H1 (cell line): ENCODE data around the gene B4GALNT1. TPM values are rescaled to one million over a fixed set of nuclear protein-coding genes. Genes with fewer than 3 reads are reported as not detected.

Source experiments
- CTCF ChIA-PET: fragments of 300-600 bp; sonication (Branson Sonifier 250); formaldehyde crosslinking; loops from one replicate; lab custom pipeline; 2021; ENCODE audit not compliant: partially characterized antibody; lab: Charles Lee
- POLR2A ChIA-PET: fragments of 300-600 bp; sonication (Branson Sonifier 250); formaldehyde crosslinking; loops from one replicate; lab custom pipeline; 2021; ENCODE audit warnings: inconsistent platforms; ENCODE audit not compliant: partially characterized antibody; lab: Charles Lee
- DNase-seq, 2 experiments: peaks; one replicate each; pipeline versions ENCODE4 v3.0.0 to v3.0.0-alpha.2; 2010 to 2022; ENCODE audit warnings: low spot score in 2 of 2, low read depth in 1 of 2, mixed read lengths in 1 of 2
- FAIRE-seq: peaks from 2 replicates; lab custom pipeline; 2011; peaks lifted over from hg19 to GRCh38; lab: Jason Lieb, UNC
- H2AFZ ChIP-seq: 2 replicates; pipeline ENCODE4 v1.8.1; 2012; ENCODE audit warnings: low read length, inconsistent platforms
- H2AK5ac ChIP-seq: 2 replicates; pipeline ENCODE4 v1.6.1; 2013; ENCODE audit warnings: low read depth, low read length
- H2BK120ac ChIP-seq: replicated peaks from 2 replicates; pipeline ENCODE3; 2013; ENCODE audit warnings: low read depth, low read length, inconsistent platforms
- H2BK12ac ChIP-seq: 2 replicates; pipeline ENCODE4 v1.6.1; 2013; ENCODE audit warnings: low read depth, low read length
- H2BK15ac ChIP-seq: 2 replicates; pipeline ENCODE4 v1.6.1; 2013; ENCODE audit warnings: low read length
- H2BK20ac ChIP-seq: 2 replicates; pipeline ENCODE4 v1.6.1; 2013; ENCODE audit warnings: low read length
- H2BK5ac ChIP-seq: 2 replicates; pipeline ENCODE4 v1.6.1; 2013; ENCODE audit warnings: low read depth, low read length
- H3K14ac ChIP-seq: 2 replicates; pipeline ENCODE4 v1.6.1; 2013; ENCODE audit warnings: inconsistent platforms; ENCODE audit not compliant: insufficient read length
- H3K18ac ChIP-seq: 2 replicates; pipeline ENCODE4 v1.6.1; 2013; ENCODE audit warnings: low read length; ENCODE audit errors: extremely low read depth
- H3K23ac ChIP-seq: 2 replicates; pipeline ENCODE4 v1.6.1; 2013; ENCODE audit warnings: inconsistent platforms; ENCODE audit not compliant: insufficient read length
- H3K23me2 ChIP-seq: 2 replicates; pipeline ENCODE4 v1.6.1; 2013; ENCODE audit warnings: low read depth, low read length
- H3K27ac ChIP-seq: 2 replicates; pipeline ENCODE4 v1.6.1; 2011; ENCODE audit warnings: low read depth, low read length, inconsistent platforms
- H3K27me3 ChIP-seq, 4 experiments: replicated peaks in 1 of 4; 1 replicate in 1 of 4; 2 replicates in 3 of 4; pipeline versions ENCODE4 v1.6.1 to v1.8.1; 2011 to 2013; ENCODE audit warnings: low read length in 3 of 4, mild to moderate bottlenecking in 3 of 4, inconsistent platforms in 2 of 4, mixed read lengths in 2 of 4, moderate library complexity in 1 of 4; ENCODE audit not compliant: control insufficient read depth in 3 of 4, insufficient read depth in 3 of 4; ENCODE audit errors: extremely low read depth in 1 of 4
- H3K36me3 ChIP-seq, 4 experiments: 2 replicates each; pipeline versions ENCODE4 v1.6.1 to v1.8.1; 2011 to 2013; ENCODE audit warnings: mild to moderate bottlenecking in 4 of 4, low read length in 3 of 4, moderate library complexity in 2 of 4, control low read depth in 1 of 4, inconsistent platforms in 1 of 4; ENCODE audit not compliant: insufficient read depth in 4 of 4, control insufficient read depth in 2 of 4
- H3K4ac ChIP-seq: replicated peaks from 2 replicates; pipeline ENCODE3; 2013; ENCODE audit warnings: low read length, low read depth, mixed read lengths, inconsistent platforms; ENCODE audit not compliant: insufficient read length
- H3K4me1 ChIP-seq, 4 experiments: replicated peaks in 1 of 4; 1 replicate in 1 of 4; 2 replicates in 3 of 4; pipeline versions ENCODE4 v1.6.1 to v1.8.1; 2011 to 2013; ENCODE audit warnings: low read length in 3 of 4, inconsistent platforms in 2 of 4, mixed read lengths in 1 of 4; ENCODE audit not compliant: insufficient read depth in 4 of 4, control insufficient read depth in 3 of 4
- H3K4me2 ChIP-seq, 2 experiments: 2 replicates each; pipeline versions ENCODE4 v1.6.1 to v1.8.1; 2011 to 2013; ENCODE audit warnings: low read depth in 2 of 2, low read length in 2 of 2, control low read depth in 1 of 2, inconsistent platforms in 1 of 2, mild to moderate bottlenecking in 1 of 2; ENCODE audit not compliant: insufficient read depth in 1 of 2
- H3K4me3 ChIP-seq, 4 experiments: fragments of 200-600, 300-600 bp in 1 of 4; sonication (generic), shearing (Covaris generic), sonication (Bioruptor Twin) in 1 of 4; 2 replicates each; pipeline versions ENCODE4 v1.5.1 to v1.8.1; 2011 to 2016; ENCODE audit warnings: low read length in 4 of 4, low read depth in 3 of 4, control low read depth in 2 of 4, inconsistent platforms in 2 of 4, mild to moderate bottlenecking in 2 of 4, mixed read lengths in 1 of 4, moderate library complexity in 1 of 4; ENCODE audit not compliant: insufficient read depth in 2 of 4; ENCODE audit errors: extremely low read depth in 1 of 4
- H3K56ac ChIP-seq: replicated peaks from 2 replicates; pipeline ENCODE3; 2013; ENCODE audit warnings: low read depth, mild to moderate bottlenecking, mixed read lengths, low read length, inconsistent platforms; ENCODE audit not compliant: insufficient read length
- H3K79me1 ChIP-seq: 2 replicates; pipeline ENCODE4 v1.6.1; 2013; ENCODE audit warnings: low read depth, low read length, control low read depth
- H3K79me2 ChIP-seq, 2 experiments: 2 replicates each; pipeline versions ENCODE4 v1.6.1 to v1.8.1; 2012 to 2013; ENCODE audit warnings: low read length in 2 of 2, mild to moderate bottlenecking in 2 of 2, inconsistent platforms in 1 of 2; ENCODE audit not compliant: insufficient read depth in 2 of 2, control insufficient read depth in 1 of 2
- H3K9ac ChIP-seq, 4 experiments: replicated peaks in 1 of 4; 1 replicate in 1 of 4; 2 replicates in 3 of 4; pipeline versions ENCODE4 v1.6.1 to v1.8.1; 2011 to 2013; ENCODE audit warnings: low read depth in 3 of 4, low read length in 3 of 4, control low read depth in 2 of 4, mild to moderate bottlenecking in 2 of 4, moderate library complexity in 2 of 4, inconsistent platforms in 1 of 4; ENCODE audit errors: extremely low read depth in 1 of 4
- H3K9me3 ChIP-seq, 2 experiments: 2 replicates each; pipeline versions ENCODE4 v1.6.1 to v1.8.1; 2012 to 2013; ENCODE audit warnings: mild to moderate bottlenecking in 2 of 2, moderate library complexity in 2 of 2, control low read depth in 1 of 2, inconsistent platforms in 1 of 2, low read depth in 1 of 2, low read length in 1 of 2, mixed read lengths in 1 of 2; ENCODE audit not compliant: insufficient read depth in 2 of 2
- H4K20me1 ChIP-seq, 2 experiments: replicated peaks in 1 of 2; 2 replicates each; pipeline versions ENCODE3 to v1.8.1; 2011 to 2013; ENCODE audit warnings: inconsistent platforms in 2 of 2, low read length in 2 of 2, mild to moderate bottlenecking in 1 of 2; ENCODE audit not compliant: insufficient read depth in 2 of 2, control insufficient read depth in 1 of 2
- H4K5ac ChIP-seq: 2 replicates; pipeline ENCODE4 v1.6.1; 2013; ENCODE audit warnings: low read length, low read depth, mixed read lengths, inconsistent platforms; ENCODE audit not compliant: insufficient read length
- H4K8ac ChIP-seq: 2 replicates; pipeline ENCODE4 v1.8.0; 2013; ENCODE audit warnings: mild to moderate bottlenecking, moderate library complexity, low read length, inconsistent platforms; ENCODE audit not compliant: insufficient read depth; ENCODE audit errors: extremely low read depth
- H4K91ac ChIP-seq: replicated peaks from 2 replicates; pipeline ENCODE3; 2013; ENCODE audit warnings: low read length, mixed read lengths, inconsistent platforms; ENCODE audit not compliant: insufficient read length
- CREB1 ChIP-seq: IDR thresholded peaks from 2 replicates; pipeline ENCODE4 v1.6.1; 2012; ENCODE audit warnings: inconsistent platforms
- POU5F1 ChIP-seq: IDR thresholded peaks from 2 replicates; pipeline ENCODE4 v1.6.1; 2011; ENCODE audit warnings: low read depth, mild to moderate bottlenecking, low read length, moderate library complexity
- SP1 ChIP-seq: IDR thresholded peaks from 2 replicates; pipeline ENCODE4 v1.6.1; 2011; ENCODE audit warnings: low read depth, low read length
- WGBS, 2 experiments: shearing (Covaris generic) in 1 of 2; methylation state at CpG; one replicate each; pipeline versions ENCODE4 v1.1.6 to v1.1.7; 2013 to 2015; ENCODE audit warnings: low lambda C conversion rate in 2 of 2, mixed read lengths in 2 of 2, inconsistent platforms in 1 of 2, low coverage in 1 of 2, missing lambda C conversion rate in 1 of 2; ENCODE audit not compliant: insufficient replicate concordance in 2 of 2, insufficient coverage in 1 of 2, insufficient read length in 1 of 2; ENCODE audit errors: extremely low coverage in 1 of 2, missing lambda C conversion rate in 1 of 2; 5-methylcytosine and 5-hydroxymethylcytosine counted together
- polyA plus RNA-seq, 7 experiments: library from polyadenylated mRNA; depleted of rRNA in 3 of 7; stranded (reverse) in 5 of 7; unstranded in 2 of 7; fragments of >200 nt in 5 of 7; fragments of 200-250 nt in 2 of 7; gene quantifications; 1 replicate in 5 of 7; 2 replicates in 1 of 7; 4 replicates in 1 of 7; pipeline versions ENCODE4 v1.2.1 to v1.2.3, GENCODE V29; 2011 to 2013; ENCODE audit warnings: missing spikeins in 2 of 7, mixed read lengths in 2 of 7
- total RNA-seq: library from RNA; stranded (reverse); fragmentation: NEBNext Ultra II Directional; extraction: Animal tissue kit (Norgen Biotek cat#: 25700); gene quantifications from 2 replicates; pipeline ENCODE4 v1.2.1, GENCODE V29; 2021
- TF ChIP-seq, protein P1 (sequence below): IDR thresholded peaks from 2 replicates; pipeline ENCODE4 v1.6.1; 2011; ENCODE audit warnings: low read depth, mild to moderate bottlenecking, low read length; ENCODE audit not compliant: insufficient read depth

The B4GALNT1 gene
- total and polyA plus RNA-seq, 2 of the 8 experiments (the other 6 are each of a cell fraction or from before 2014, with no cell fraction given), result 1.5 to 2.3 TPM

DNA sequence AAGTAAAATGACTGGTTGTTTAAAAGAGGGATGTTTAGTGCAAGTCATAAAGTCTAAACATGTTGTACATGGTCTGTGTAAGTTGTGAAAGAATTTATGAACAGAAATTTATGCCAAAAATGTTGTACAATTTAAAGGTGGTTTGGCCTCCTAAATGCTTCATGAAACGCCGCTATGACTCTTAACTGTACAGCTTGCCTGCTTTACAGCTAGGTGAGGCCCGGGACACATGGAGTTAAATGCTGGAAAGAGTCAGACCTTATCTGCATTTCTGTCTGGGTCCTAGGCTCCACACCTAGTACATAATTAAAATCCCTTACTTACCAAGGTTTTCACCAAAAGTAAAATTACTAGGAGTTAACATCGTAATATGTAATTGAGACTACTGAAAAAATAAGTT, 28.4 kb upstream of the B4GALNT1 start:
- Histone ChIP-seq H3K9me3 (peaks cover 33 to 40% of the 10 kb centered on the region in 2 experiments), H3K56ac (no peak overlapping the region), H3K27me3 (no peaks in the 10 kb centered on the region), H3K23me2 (no peaks in the 10 kb centered on the region), H2BK5ac (no peak overlapping the region), H3K14ac (no peak overlapping the region), H3K4me2 (no peak overlapping the region), H3K36me3 (no peaks in the 10 kb centered on the region), H3K4me3 (no peak overlapping the region), H2BK20ac (no peak overlapping the region), H2AK5ac (no peak overlapping the region), H4K5ac (no peak overlapping the region), H3K4me1 (no peaks in the 10 kb centered on the region), H3K4ac (no peak overlapping the region), H2BK15ac (no peak overlapping the region), H4K8ac (no peak overlapping the region), H4K20me1 (no peaks in the 10 kb centered on the region), H3K23ac (no peak overlapping the region), H2AFZ (no peak overlapping the region), H3K27ac (no peak overlapping the region), H2BK12ac (no peak overlapping the region), H2BK120ac (no peak overlapping the region), H4K91ac (no peak overlapping the region), H3K18ac (no peak overlapping the region), H3K9ac (no peak overlapping the region), H3K79me2 (no peaks in the 10 kb centered on the region), H3K79me1 (no peaks in the 10 kb centered on the region)
- POLR2A ChIA-PET, result no interaction called here
- no peak for TF ChIP-seq SP1
- TF ChIP-seq, protein P1, sequence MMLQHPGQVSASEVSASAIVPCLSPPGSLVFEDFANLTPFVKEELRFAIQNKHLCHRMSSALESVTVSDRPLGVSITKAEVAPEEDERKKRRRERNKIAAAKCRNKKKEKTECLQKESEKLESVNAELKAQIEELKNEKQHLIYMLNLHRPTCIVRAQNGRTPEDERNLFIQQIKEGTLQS, result no peak
- no peak for TF ChIP-seq CREB1
- no peak for TF ChIP-seq POU5F1
- no peak for FAIRE-seq
- CTCF ChIA-PET, result interaction anchor here (1.1 to 1.7 kb wide), 3 partner anchors 14 to 78 kb away, joined by 3 to 5 read pairs (median 4); no protein-coding TSS in a partner anchor
- DNase-seq, result no peak
- WGBS, 2 experiments, result 85% methylated on average over 4 of the region's 4 CpGs; no CpG with 5 or more reads in 1 of the 2 experiments
